ENCODE results near the gene APCDD1L. TPM values are rescaled to one million over a fixed set of nuclear protein-coding genes. Genes with fewer than 3 reads are reported as not detected.

APCDD1L gene
- total and polyA plus RNA-seq, 4 donors, result 0.04 TPM; not detected in 3

DNA sequence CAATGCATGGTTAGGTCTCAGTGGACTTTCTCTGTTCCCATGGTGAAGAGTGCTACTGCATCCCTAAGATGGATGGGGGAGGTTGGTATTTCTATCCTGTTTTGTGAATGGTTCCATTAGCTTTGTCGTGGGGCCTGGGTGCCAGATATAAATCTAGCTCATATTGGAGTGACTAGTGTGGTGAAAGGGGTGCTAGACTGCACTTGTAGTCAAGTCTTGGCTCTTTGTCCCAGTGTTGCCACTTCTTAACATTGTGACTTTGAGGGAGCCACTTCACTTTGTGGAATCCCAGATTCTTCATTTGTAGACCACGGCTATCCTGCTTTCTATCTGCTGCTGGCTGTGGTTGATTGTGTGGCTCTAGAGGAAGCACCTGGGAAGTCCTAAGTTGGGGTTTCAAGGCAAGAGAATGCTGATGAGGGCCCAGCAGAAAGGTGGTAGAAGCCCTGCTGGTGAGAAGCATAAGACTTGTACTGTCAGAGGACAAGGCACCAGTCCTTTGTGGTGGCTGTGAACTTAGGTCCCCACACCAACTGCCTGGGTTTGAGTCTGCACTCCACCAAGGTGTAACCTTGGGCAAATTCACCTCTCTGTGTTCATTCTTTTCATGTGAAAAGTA, 82.1 kb downstream of the APCDD1L start:
- no peaks in the 10 kb centered on the region for H3K27me3 ChIP-seq (ENCODE audit: control insufficient read depth in 4 of 4, insufficient read depth in 4 of 4, low read length in 3 of 4)
- H3K36me3 ChIP-seq (ENCODE audit: control insufficient read depth in 4 of 4, insufficient read depth in 3 of 4, low read depth in 1 of 4, low read length in 3 of 4), result peaks cover 0 to 2% (median 0%) of the 10 kb centered on the region in 4 donors
- no peak overlapping the region for H3K4me3 ChIP-seq (ENCODE audit: low read depth in 1 of 3, low read length in 3 of 3)
- no peaks in the 10 kb centered on the region for H3K9me3 ChIP-seq (ENCODE audit: control insufficient read depth in 4 of 4, low read length in 3 of 4)
- peaks cover 19 to 43% (median 31%) of the 10 kb centered on the region in 4 donors for H3K4me1 ChIP-seq (ENCODE audit: control insufficient read depth in 4 of 4, insufficient read depth in 4 of 4, low read length in 3 of 4)
- DNase-seq (ENCODE audit: low spot score), result no peak
- TF ChIP-seq GABPA (IDR thresholded peaks at IDR 0.05 in 1 of 2, conservative IDR thresholded peaks at IDR 0.05 in 1 of 2) (no peak), FOXA1 (IDR thresholded peaks at IDR 0.05) (no peak), JUND (IDR thresholded peaks at IDR 0.05) (no peak), SP1 (IDR thresholded peaks at IDR 0.05) (no peak), YY1 (IDR thresholded peaks at IDR 0.05) (no peak), RXRA (IDR thresholded peaks at IDR 0.05) (no peak)
- TF ChIP-seq, protein P1, sequence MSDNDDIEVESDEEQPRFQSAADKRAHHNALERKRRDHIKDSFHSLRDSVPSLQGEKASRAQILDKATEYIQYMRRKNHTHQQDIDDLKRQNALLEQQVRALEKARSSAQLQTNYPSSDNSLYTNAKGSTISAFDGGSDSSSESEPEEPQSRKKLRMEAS (IDR thresholded peaks at IDR 0.05), result no peak
- WGBS, result 88% methylated on average over 2 of the region's 2 CpGs
- H3K9ac ChIP-seq (ENCODE audit: low read depth in 1 of 2, low read length in 2 of 2), result no peak overlapping the region
- H3K27ac ChIP-seq (ENCODE audit: low read depth in 1 of 2, low read length in 2 of 2), result peak overlapping the region; percentile 26 to 69

DNA sequence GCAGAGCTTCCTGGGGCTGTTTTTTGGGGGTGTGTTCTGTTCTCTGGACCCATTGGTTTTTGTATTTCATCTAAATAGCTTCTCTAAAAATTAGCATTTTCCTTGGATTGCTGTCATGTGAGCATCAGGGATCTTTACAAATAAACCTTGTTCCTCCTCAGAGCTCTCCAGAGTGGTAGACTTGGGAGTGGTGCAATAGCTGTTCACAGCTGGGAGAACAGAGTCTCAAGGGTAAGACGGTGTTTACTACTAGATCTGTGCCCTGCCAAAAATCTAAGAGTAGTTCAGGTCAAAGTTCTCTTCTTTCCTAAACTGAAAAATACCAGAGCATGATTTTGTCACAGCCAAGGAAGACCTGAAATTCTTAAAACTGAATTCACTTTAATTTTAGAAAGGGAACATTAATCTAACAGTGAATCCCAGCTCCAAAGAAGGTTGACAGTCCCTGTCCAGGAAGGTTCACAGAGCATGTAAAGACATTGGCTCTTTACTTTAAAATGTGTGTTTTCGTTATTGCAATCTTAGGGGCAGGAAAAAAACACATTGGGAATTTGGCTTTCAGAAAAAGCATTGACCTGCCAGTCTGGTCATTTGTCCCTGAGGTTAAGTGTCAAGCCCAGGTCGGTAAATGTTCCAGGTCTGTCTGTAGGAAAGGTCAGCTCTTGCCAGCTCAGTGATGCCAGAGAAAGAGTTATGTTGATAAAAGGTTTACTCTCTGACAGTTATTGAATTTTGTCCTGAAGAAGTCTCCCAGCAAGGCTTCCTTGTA, 82.8 kb downstream of the APCDD1L start:
- whole genome bisulfite sequencing, result 20% methylated on average over 3 of the region's 3 CpGs
- H3K27me3 ChIP-seq (ENCODE audit: control insufficient read depth in 4 of 4, insufficient read depth in 4 of 4, low read length in 3 of 4), result no peaks in the 10 kb centered on the region
- H3K9ac ChIP-seq (ENCODE audit: low read depth in 1 of 2, low read length in 2 of 2), result peak overlapping the region in 1 of 2 donors; percentile 45
- H3K9me3 ChIP-seq (ENCODE audit: control insufficient read depth in 4 of 4, low read length in 3 of 4), result no peaks in the 10 kb centered on the region
- H3K36me3 ChIP-seq (ENCODE audit: control insufficient read depth in 4 of 4, insufficient read depth in 3 of 4, low read depth in 1 of 4, low read length in 3 of 4), result peaks cover 0 to 2% (median 0%) of the 10 kb centered on the region in 4 donors
- H3K4me3 ChIP-seq (ENCODE audit: low read depth in 1 of 3, low read length in 3 of 3), result no peak overlapping the region
- DNase-seq (ENCODE audit: low spot score), result no peak
- H3K27ac ChIP-seq (ENCODE audit: low read depth in 1 of 2, low read length in 2 of 2), result peak overlapping the region; percentile 47 to 69
- peaks cover 15 to 36% (median 25%) of the 10 kb centered on the region in 4 donors for H3K4me1 ChIP-seq (ENCODE audit: control insufficient read depth in 4 of 4, insufficient read depth in 4 of 4, low read length in 3 of 4)
- TF ChIP-seq, protein P1 (IDR thresholded peaks at IDR 0.05), result peak; percentile 50
- TF ChIP-seq JUND (IDR thresholded peaks at IDR 0.05) (peak; percentile 64 to 80), HNF4A (conservative IDR thresholded peaks at IDR 0.05) (peak; percentile 96), TAF1 (conservative IDR thresholded peaks at IDR 0.05) (no peak), FOXA2 (IDR thresholded peaks at IDR 0.05) (peak; percentile 26), SP1 (IDR thresholded peaks at IDR 0.05) (peak; percentile 78), RXRA (IDR thresholded peaks at IDR 0.05) (peak; percentile 96 to 99), FOXA1 (IDR thresholded peaks at IDR 0.05) (peak; percentile 54), NR2F2 (IDR thresholded peaks at IDR 0.05) (peak; percentile 81), EGR1 (IDR thresholded peaks at IDR 0.05; ENCODE audit: low read depth in 2 of 2) (no peak), YY1 (IDR thresholded peaks at IDR 0.05) (peak; percentile 57), GABPA (IDR thresholded peaks at IDR 0.05 in 1 of 2, conservative IDR thresholded peaks at IDR 0.05 in 1 of 2) (peak in 1 of 2 donors; percentile 19), RAD21 (IDR thresholded peaks at IDR 0.05) (peak; percentile 31 to 37), HNF4G (IDR thresholded peaks at IDR 0.05) (peak; percentile 77)
- TF ChIP-seq, protein P2, sequence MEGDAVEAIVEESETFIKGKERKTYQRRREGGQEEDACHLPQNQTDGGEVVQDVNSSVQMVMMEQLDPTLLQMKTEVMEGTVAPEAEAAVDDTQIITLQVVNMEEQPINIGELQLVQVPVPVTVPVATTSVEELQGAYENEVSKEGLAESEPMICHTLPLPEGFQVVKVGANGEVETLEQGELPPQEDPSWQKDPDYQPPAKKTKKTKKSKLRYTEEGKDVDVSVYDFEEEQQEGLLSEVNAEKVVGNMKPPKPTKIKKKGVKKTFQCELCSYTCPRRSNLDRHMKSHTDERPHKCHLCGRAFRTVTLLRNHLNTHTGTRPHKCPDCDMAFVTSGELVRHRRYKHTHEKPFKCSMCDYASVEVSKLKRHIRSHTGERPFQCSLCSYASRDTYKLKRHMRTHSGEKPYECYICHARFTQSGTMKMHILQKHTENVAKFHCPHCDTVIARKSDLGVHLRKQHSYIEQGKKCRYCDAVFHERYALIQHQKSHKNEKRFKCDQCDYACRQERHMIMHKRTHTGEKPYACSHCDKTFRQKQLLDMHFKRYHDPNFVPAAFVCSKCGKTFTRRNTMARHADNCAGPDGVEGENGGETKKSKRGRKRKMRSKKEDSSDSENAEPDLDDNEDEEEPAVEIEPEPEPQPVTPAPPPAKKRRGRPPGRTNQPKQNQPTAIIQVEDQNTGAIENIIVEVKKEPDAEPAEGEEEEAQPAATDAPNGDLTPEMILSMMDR (IDR thresholded peaks at IDR 0.05; ENCODE audit: low read depth, low read length, missing input control), result no peak
- TF ChIP-seq, protein P3, sequence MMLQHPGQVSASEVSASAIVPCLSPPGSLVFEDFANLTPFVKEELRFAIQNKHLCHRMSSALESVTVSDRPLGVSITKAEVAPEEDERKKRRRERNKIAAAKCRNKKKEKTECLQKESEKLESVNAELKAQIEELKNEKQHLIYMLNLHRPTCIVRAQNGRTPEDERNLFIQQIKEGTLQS (IDR thresholded peaks at IDR 0.05), result no peak
- TF ChIP-seq, protein P4, sequence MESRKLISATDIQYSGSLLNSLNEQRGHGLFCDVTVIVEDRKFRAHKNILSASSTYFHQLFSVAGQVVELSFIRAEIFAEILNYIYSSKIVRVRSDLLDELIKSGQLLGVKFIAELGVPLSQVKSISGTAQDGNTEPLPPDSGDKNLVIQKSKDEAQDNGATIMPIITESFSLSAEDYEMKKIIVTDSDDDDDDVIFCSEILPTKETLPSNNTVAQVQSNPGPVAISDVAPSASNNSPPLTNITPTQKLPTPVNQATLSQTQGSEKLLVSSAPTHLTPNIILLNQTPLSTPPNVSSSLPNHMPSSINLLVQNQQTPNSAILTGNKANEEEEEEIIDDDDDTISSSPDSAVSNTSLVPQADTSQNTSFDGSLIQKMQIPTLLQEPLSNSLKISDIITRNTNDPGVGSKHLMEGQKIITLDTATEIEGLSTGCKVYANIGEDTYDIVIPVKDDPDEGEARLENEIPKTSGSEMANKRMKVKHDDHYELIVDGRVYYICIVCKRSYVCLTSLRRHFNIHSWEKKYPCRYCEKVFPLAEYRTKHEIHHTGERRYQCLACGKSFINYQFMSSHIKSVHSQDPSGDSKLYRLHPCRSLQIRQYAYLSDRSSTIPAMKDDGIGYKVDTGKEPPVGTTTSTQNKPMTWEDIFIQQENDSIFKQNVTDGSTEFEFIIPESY (IDR thresholded peaks at IDR 0.05), result peak; percentile 77
- TF ChIP-seq, protein P5, sequence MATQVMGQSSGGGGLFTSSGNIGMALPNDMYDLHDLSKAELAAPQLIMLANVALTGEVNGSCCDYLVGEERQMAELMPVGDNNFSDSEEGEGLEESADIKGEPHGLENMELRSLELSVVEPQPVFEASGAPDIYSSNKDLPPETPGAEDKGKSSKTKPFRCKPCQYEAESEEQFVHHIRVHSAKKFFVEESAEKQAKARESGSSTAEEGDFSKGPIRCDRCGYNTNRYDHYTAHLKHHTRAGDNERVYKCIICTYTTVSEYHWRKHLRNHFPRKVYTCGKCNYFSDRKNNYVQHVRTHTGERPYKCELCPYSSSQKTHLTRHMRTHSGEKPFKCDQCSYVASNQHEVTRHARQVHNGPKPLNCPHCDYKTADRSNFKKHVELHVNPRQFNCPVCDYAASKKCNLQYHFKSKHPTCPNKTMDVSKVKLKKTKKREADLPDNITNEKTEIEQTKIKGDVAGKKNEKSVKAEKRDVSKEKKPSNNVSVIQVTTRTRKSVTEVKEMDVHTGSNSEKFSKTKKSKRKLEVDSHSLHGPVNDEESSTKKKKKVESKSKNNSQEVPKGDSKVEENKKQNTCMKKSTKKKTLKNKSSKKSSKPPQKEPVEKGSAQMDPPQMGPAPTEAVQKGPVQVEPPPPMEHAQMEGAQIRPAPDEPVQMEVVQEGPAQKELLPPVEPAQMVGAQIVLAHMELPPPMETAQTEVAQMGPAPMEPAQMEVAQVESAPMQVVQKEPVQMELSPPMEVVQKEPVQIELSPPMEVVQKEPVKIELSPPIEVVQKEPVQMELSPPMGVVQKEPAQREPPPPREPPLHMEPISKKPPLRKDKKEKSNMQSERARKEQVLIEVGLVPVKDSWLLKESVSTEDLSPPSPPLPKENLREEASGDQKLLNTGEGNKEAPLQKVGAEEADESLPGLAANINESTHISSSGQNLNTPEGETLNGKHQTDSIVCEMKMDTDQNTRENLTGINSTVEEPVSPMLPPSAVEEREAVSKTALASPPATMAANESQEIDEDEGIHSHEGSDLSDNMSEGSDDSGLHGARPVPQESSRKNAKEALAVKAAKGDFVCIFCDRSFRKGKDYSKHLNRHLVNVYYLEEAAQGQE (IDR thresholded peaks at IDR 0.05), result no peak
